CD4-positive, alpha-beta memory T cell (primary cell): ENCODE data around the gene SLC35G6. TPM values are rescaled to one million over a fixed set of nuclear protein-coding genes. Genes with fewer than 3 reads are reported as not detected.
"Not testable (repeated sequence)": the region's sequence is repeated elsewhere in the genome, so short reads cannot be mapped to it uniquely, and the experiment has no call there.

Experiments used
- CTCF ChIA-PET: fragments of 350-600 bp; sonication (Branson Sonifier 250); formaldehyde crosslinking; loops from one replicate; lab custom pipeline; 2021; ENCODE audit warnings: inconsistent platforms; ENCODE audit not compliant: partially characterized antibody; lab: Charles Lee
- POLR2A ChIA-PET: fragments of 350-600 bp; sonication (Branson Sonifier 250); formaldehyde crosslinking; loops from one replicate; lab custom pipeline; 2021; ENCODE audit not compliant: partially characterized antibody; lab: Charles Lee
- DNase-seq, 5 donors: peaks; one replicate each; pipeline versions ENCODE4 v3.0.0 to v3.0.0-alpha.2; 2020 to 2022; ENCODE audit warnings: mixed read lengths in 1 of 5
- H3K27ac ChIP-seq: one replicate; pipeline ENCODE4 v1.7.0; 2013; ENCODE audit warnings: low read depth, low read length
- H3K27me3 ChIP-seq: 2 replicates; pipeline ENCODE4 v1.7.0; 2013; ENCODE audit warnings: mild to moderate bottlenecking, low read length, moderate library complexity; ENCODE audit not compliant: insufficient read depth
- H3K36me3 ChIP-seq: 2 replicates; pipeline ENCODE4 v1.7.0; 2013; ENCODE audit warnings: mild to moderate bottlenecking, low read length, moderate library complexity; ENCODE audit not compliant: insufficient read depth
- H3K4me1 ChIP-seq: 2 replicates; pipeline ENCODE4 v1.7.0; 2013; ENCODE audit warnings: mild to moderate bottlenecking, low read length, moderate library complexity; ENCODE audit not compliant: insufficient read depth
- H3K4me3 ChIP-seq, 2 donors: one replicate each; pipeline ENCODE4 v1.7.0; 2013; ENCODE audit warnings: low read length in 2 of 2, mild to moderate bottlenecking in 1 of 2
- H3K9me3 ChIP-seq, 2 donors: one replicate each; pipeline ENCODE4 v1.7.0; 2013; ENCODE audit warnings: low read length in 2 of 2, control low read depth in 1 of 2; ENCODE audit not compliant: control insufficient read depth in 1 of 2
- H3K27ac Mint-ChIP-seq, 7 donors: one replicate each; pipeline ENCODE4 v1.8.0; 2020 to 2021; ENCODE audit warnings: mixed read lengths in 7 of 7, mild to moderate bottlenecking in 6 of 7, inconsistent platforms in 3 of 7, moderate library complexity in 3 of 7
- H3K27me3 Mint-ChIP-seq, 2 donors: one replicate each; pipeline ENCODE4 v1.8.0; 2020 to 2021; ENCODE audit warnings: mixed read lengths in 2 of 2
- H3K36me3 Mint-ChIP-seq, 2 donors: one replicate each; pipeline ENCODE4 v1.8.0; 2020 to 2021; ENCODE audit warnings: mixed read lengths in 2 of 2, inconsistent platforms in 1 of 2, mild to moderate bottlenecking in 1 of 2
- H3K4me1 Mint-ChIP-seq, 4 donors: one replicate each; pipeline ENCODE4 v1.8.0; 2020 to 2021; ENCODE audit warnings: mixed read lengths in 4 of 4, mild to moderate bottlenecking in 1 of 4
- H3K4me3 Mint-ChIP-seq, 8 donors: one replicate each; pipeline ENCODE4 v1.8.0; 2020 to 2021; ENCODE audit warnings: mixed read lengths in 8 of 8, mild to moderate bottlenecking in 7 of 8, moderate library complexity in 6 of 8, inconsistent platforms in 3 of 8
- H3K9me3 Mint-ChIP-seq, 8 donors: one replicate each; pipeline ENCODE4 v1.8.0; 2020 to 2021; ENCODE audit warnings: mixed read lengths in 8 of 8, mild to moderate bottlenecking in 5 of 8, inconsistent platforms in 3 of 8, moderate library complexity in 1 of 8
- intact Hi-C: fragments of 100-400 bp; cut with micrococcal nuclease; formaldehyde crosslinking; loops from one replicate; pipeline ENCODE4 v1.15.1; 2023
- polyA plus RNA-seq, 2 donors: library from polyadenylated mRNA; unstranded; fragments of 300-500 nt; fragmentation: Illumina TruSeq; gene quantifications; one replicate each; pipeline ENCODE4 v1.2.3, GENCODE V29; 2021
- total RNA-seq, 2 experiments: library from RNA; stranded (reverse); gene quantifications; one replicate each; pipeline ENCODE4 v1.2.3, GENCODE V29; 2021

Gene SLC35G6
- total and polyA plus RNA-seq, 4 experiments from 2014 or later: not detected

DNA sequence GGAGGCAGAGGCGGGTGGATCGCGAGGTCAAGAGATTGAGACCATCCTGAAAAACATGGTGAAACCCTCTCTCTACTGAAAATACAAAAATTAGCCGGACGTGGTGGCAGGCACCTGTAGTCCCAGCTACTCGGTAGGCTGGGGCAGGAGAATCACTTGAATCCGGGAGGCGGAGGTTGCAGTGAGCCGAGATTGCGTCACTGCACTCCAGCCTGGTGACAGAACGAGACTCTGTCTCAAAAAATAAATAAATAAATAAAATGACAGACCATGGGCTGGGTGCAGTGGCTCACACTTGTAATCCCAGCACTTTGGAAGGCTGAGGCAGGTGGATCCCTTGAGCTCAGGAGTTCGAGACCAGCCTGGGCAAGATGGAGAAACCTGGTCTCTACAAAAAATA lies 11.4 kb upstream of the SLC35G6 start:
- H3K4me3 Mint-ChIP-seq, H3K27me3 ChIP-seq, H3K27ac Mint-ChIP-seq, H3K27ac ChIP-seq, H3K27me3 Mint-ChIP-seq, intact Hi-C loops, H3K9me3 Mint-ChIP-seq, H3K9me3 ChIP-seq, CTCF ChIA-PET, DNase-seq, H3K36me3 ChIP-seq, H3K4me3 ChIP-seq: not testable (repeated sequence)
- H3K36me3 Mint-ChIP-seq: peaks cover 3 to 18% of the 10 kb centered on the region in 2 donors
- POLR2A ChIA-PET: interaction anchor here (23.4 kb wide), 1 partner anchor 12 kb away, joined by 398 read pairs; the partner anchor contains the start of genes POLR2A, SLC35G6 and ZBTB4
- peaks cover 15% of the 10 kb centered on the region for H3K4me1 ChIP-seq
- H3K4me1 Mint-ChIP-seq: peaks cover 8 to 41% (median 11%) of the 10 kb centered on the region in 4 donors

DNA sequence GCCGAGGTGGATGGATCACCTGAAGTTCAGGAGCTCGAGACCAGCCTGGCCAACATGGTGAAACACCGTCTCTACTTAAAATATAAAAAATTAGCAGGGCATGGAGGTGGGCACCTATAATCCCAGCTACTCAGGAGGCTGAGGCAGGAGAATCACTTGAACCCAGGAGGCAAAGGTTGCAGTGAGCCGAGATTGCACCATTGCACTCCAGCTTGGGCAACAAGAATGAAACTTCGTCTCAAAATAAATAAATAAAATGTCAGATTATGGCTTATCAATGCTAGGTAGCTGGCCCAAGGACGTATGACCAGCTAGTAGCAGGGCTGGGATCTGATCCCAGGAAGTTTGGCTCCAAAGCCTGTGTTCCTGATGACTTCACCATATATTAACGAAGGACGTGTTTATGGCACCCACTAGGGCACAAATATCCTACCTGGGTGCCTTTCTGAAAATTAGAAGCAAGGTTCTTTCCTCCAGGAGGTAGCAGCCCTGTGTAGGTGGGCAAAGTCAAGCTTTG lies 10.7 kb upstream of the SLC35G6 start:
- H3K9me3 Mint-ChIP-seq, H3K4me3 ChIP-seq, H3K27ac ChIP-seq, DNase-seq, CTCF ChIA-PET, H3K27me3 Mint-ChIP-seq, H3K4me3 Mint-ChIP-seq, H3K27me3 ChIP-seq, H3K36me3 ChIP-seq, H3K9me3 ChIP-seq, intact Hi-C loops: not testable (repeated sequence)
- Mint-ChIP-seq H3K4me1 (peaks cover 8 to 43% (median 14%) of the 10 kb centered on the region in 4 donors), H3K27ac (peak overlapping the region in 3 of 7 donors; percentile 16 to 66 (median 29)), H3K36me3 (peaks cover 2 to 17% of the 10 kb centered on the region in 2 donors)
- peaks cover 18% of the 10 kb centered on the region for H3K4me1 ChIP-seq
- POLR2A ChIA-PET: interaction anchor here (1.1 to 23.4 kb wide), 4 partner anchors 11 to 44 kb away, joined by 3 to 398 read pairs (median 4); partner anchors contain the start of genes POLR2A, SLC35G6, TMEM102 and ZBTB4

DNA sequence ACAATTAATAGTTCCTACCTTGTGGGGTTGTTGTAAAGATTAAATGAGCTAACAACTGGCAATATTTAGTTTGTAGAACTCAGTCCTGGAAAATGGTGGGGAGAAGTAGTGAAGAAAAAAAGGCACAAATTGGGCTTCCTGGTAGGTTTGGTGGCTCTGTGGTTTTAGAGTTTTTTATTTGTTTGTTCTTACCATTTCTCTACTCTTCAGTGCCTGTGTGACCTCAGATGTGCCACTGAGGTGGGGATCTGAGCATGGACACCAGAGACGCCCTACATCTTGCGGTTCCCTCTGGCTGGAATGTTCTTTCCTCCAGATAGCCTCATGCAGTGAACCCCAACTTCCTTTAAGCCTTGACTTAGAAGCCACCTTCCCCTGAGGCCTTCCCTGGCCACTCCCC lies 9.5 kb upstream of the SLC35G6 start:
- peaks cover 31% of the 10 kb centered on the region for H3K4me1 ChIP-seq
- Mint-ChIP-seq H3K27me3 (no peaks in the 10 kb centered on the region), H3K9me3 (no peaks in the 10 kb centered on the region), H3K27ac (peak overlapping the region in 5 of 7 donors; percentile 15 to 71 (median 65)), H3K36me3 (peaks cover 0 to 20% of the 10 kb centered on the region in 2 donors), H3K4me1 (peaks cover 18 to 55% (median 26%) of the 10 kb centered on the region in 4 donors), H3K4me3 (peak overlapping the region in 1 of 8 donors; percentile 26)
- intact Hi-C loops: no loop called here
- DNase-seq: no peak
- peaks cover 2% of the 10 kb centered on the region for H3K36me3 ChIP-seq
- no peak overlapping the region for H3K27ac ChIP-seq
- ChIA-PET POLR2A (interaction anchor here (0.6 to 23.4 kb wide), 7 partner anchors 9 to 123 kb away, joined by 3 to 398 read pairs (median 3); partner anchors contain the start of genes POLR2A, SLC35G6, TMEM102 and ZBTB4), CTCF (no interaction called here)
- H3K9me3 ChIP-seq: no peaks in the 10 kb centered on the region
- H3K27me3 ChIP-seq: no peaks in the 10 kb centered on the region
- no peak overlapping the region for H3K4me3 ChIP-seq

DNA sequence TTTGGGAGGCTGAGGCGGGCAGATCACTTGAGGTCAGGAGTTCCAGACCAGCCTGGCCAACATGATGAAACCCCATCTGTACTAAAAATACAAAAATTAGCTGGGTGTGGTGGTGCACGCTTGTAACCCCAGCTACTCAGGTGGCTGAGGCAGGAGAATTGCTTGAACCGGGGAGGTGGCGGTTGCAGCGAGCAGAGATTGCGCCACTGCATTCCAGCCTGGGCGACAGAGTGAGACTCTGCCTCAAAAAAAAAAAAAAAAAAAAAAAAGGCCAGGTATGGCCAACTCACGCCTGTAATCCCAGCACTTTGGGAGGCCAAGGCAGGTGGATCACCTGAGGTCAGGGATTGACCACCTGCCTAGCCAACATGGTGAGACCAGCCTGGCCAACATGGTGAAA lies 6.5 kb upstream of the SLC35G6 start:
- H3K36me3 ChIP-seq, H3K27ac Mint-ChIP-seq, intact Hi-C loops, H3K9me3 ChIP-seq, H3K27ac ChIP-seq, H3K4me3 Mint-ChIP-seq, H3K27me3 Mint-ChIP-seq, H3K4me3 ChIP-seq, H3K27me3 ChIP-seq, H3K9me3 Mint-ChIP-seq, DNase-seq: not testable (repeated sequence)
- Mint-ChIP-seq H3K4me1 (peaks cover 35 to 65% (median 45%) of the 10 kb centered on the region in 4 donors), H3K36me3 (peaks cover 0 to 15% of the 10 kb centered on the region in 2 donors)
- ChIA-PET CTCF (interaction anchor here (0.7 to 4.2 kb wide), 3 partner anchors 19 to 86 kb away, joined by 3 to 28 read pairs (median 6); partner anchors contain the start of gene TMEM102), POLR2A (interaction anchor here (3.5 to 13.8 kb wide), 3 partner anchors 11 to 36 kb away, joined by 33 to 398 read pairs (median 138); partner anchors contain the start of genes FGF11, POLR2A and TMEM102)
- H3K4me1 ChIP-seq: peaks cover 48% of the 10 kb centered on the region

DNA sequence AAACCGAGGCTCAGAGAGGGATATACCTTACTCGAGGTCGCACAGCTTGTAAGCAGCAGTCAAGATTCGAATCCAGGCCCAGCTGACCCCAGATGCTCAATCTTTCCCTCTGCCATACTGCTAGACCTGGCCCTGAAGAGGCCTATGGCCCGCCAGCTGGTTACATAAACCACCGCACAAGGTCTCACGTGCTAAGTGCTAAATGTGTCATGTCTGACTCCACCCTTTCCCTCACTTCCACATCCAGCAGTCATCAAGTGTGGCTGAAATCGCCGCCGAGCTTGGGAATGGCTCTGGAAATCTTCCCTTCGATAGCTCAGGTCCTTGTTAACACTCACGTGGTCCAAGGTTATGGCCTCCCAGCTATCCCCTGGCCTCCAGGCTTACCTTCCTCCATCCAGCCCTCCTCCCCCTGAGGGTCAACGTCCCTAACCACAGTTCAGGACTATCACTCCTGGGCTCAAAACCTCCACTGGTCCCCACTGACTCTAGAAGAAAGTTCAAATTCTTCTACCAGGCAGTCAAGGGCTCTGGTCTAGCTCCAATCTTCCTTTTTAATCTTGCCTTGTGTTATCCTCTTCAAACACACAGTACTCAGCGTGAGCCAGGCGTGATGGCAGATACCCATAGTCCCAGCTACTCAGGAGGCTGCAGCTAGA lies 5.4 kb upstream of the SLC35G6 start:
- DNase-seq: no peak
- no peaks in the 10 kb centered on the region for H3K9me3 Mint-ChIP-seq
- H3K36me3 Mint-ChIP-seq: peaks cover 0 to 19% of the 10 kb centered on the region in 2 donors
- Histone ChIP-seq H3K4me3 (no peak overlapping the region), H3K27me3 (no peaks in the 10 kb centered on the region), H3K4me1 (peaks cover 58% of the 10 kb centered on the region), H3K27ac (no peak overlapping the region), H3K36me3 (no peaks in the 10 kb centered on the region), H3K9me3 (no peaks in the 10 kb centered on the region)
- peak overlapping the region in 6 of 7 donors; percentile 36 to 92 (median 78) for H3K27ac Mint-ChIP-seq
- peaks cover 39 to 76% (median 54%) of the 10 kb centered on the region in 4 donors for H3K4me1 Mint-ChIP-seq
- peak overlapping the region in 4 of 8 donors; percentile 56 to 96 (median 66) for H3K4me3 Mint-ChIP-seq
- CTCF ChIA-PET: interaction anchor here (1.0 to 4.2 kb wide), 9 partner anchors 8 to 120 kb away, joined by 3 to 28 read pairs (median 3); partner anchors contain the start of gene TMEM102
- POLR2A ChIA-PET: interaction anchor here (0.6 to 13.8 kb wide), 11 partner anchors 9 to 746 kb away, joined by 3 to 398 read pairs (median 4); partner anchors contain the start of genes FGF11, POLR2A and TMEM102
- intact Hi-C loops: no loop called here
- no peaks in the 10 kb centered on the region for H3K27me3 Mint-ChIP-seq

DNA sequence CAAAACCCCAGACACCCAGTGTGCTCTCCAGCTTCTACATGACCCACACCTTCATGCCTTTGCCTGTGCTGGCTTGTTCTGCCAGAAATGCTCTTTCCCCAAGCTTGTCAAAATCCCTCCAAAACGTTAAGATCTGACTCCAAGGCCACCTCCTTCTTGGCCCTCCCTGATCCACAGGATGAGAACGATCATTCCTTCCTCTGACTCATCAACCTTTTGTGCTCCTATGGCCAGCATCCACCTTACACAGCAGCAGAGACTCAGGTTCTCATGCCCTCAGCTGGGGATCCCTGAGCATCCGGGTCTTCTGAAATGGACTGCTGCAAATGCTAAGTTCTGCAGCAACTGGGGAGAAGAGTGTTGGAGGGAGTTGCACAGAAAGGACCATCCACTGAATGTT lies 4.8 kb upstream of the SLC35G6 start:
- intact Hi-C loops: no loop called here
- Mint-ChIP-seq H3K36me3 (peaks cover 0 to 19% of the 10 kb centered on the region in 2 donors), H3K4me1 (peaks cover 39 to 76% (median 55%) of the 10 kb centered on the region in 4 donors), H3K4me3 (peak overlapping the region in 7 of 8 donors; percentile 2 to 96 (median 57)), H3K27me3 (no peaks in the 10 kb centered on the region), H3K27ac (peak overlapping the region; percentile 36 to 92 (median 76)), H3K9me3 (no peaks in the 10 kb centered on the region)
- ChIA-PET POLR2A (interaction anchor here (0.6 to 13.8 kb wide), 11 partner anchors 9 to 745 kb away, joined by 3 to 398 read pairs (median 4); partner anchors contain the start of genes FGF11, POLR2A and TMEM102), CTCF (interaction anchor here (0.6 to 4.2 kb wide), 10 partner anchors 9 to 203 kb away, joined by 3 to 28 read pairs (median 3); partner anchors contain the start of gene TMEM102)
- peaks cover 59% of the 10 kb centered on the region for H3K4me1 ChIP-seq
- no peaks in the 10 kb centered on the region for H3K36me3 ChIP-seq
- no peak overlapping the region for H3K4me3 ChIP-seq
- H3K9me3 ChIP-seq: no peaks in the 10 kb centered on the region
- H3K27ac ChIP-seq: no peak overlapping the region
- no peak for DNase-seq
- no peaks in the 10 kb centered on the region for H3K27me3 ChIP-seq
